NCI-H2227 (cell line): Measurements from ENCODE around the gene CRYGS.
A peak's percentile ranks its signal among the peaks of the same experiment; 100 is the strongest.
"Not testable (repeated sequence)": the region's sequence is repeated elsewhere in the genome, so short reads cannot be mapped to it uniquely, and the experiment has no call there.

Experiments used
- DNase-seq: peaks from one replicate; lab custom pipeline; 2025; ENCODE audit not compliant: unreplicated experiment; lab: John Stamatoyannopoulos, UW

The CRYGS gene

DNA sequence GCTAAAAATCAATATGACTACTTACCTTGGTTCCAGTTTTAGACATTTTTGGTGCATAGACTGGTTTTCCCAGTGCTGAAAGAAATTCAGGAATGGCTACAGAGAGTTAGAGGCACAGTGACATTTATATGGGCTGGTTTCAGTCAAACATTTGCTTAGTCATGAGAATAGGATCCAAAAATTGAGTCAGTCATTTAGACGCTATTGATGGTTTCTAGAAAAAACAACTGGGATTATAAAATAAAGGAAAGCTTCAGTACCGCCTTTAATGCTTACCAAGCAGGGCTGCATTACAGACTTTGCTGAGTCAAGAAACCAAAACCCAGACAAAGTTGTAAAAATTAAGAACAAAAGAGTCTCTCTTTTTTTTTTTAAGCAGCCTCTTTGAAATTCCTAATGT, at the start of gene CRYGS:
CRYGS (minus strand) TSS at position 100 of the 400 bp plus-strand sequence; CDS start at position 46, 54 bp downstream.
- DNase-seq: no peak

DNA sequence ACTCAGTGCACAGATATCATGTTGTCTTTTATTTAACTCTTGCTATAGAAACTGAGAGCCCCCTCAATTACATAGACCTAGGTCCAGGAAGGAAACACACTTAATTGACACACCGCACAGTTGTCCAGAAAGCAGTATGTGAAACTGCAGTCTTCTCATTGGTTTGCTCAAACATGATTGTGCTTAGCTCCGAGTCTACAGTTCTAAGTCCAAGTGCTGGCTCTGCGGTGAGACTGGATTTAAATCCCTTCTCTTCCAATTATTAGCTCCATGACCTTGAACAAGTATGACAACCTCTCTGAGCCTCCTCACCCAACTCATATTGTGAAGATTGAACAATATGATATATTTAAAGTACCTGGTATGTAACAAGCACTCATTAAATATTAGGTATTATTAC, 49.7 kb upstream of the CRYGS start:
- DNase-seq: no peak

- no peak for DNase-seq
These were observed 48.5 kb upstream of the CRYGS start for GRCh38 chr3:186592682-186593081.

GRCh38 chr3:186590580-186591295, 46.6 kb upstream of the CRYGS start:
- no peak for DNase-seq

DNA sequence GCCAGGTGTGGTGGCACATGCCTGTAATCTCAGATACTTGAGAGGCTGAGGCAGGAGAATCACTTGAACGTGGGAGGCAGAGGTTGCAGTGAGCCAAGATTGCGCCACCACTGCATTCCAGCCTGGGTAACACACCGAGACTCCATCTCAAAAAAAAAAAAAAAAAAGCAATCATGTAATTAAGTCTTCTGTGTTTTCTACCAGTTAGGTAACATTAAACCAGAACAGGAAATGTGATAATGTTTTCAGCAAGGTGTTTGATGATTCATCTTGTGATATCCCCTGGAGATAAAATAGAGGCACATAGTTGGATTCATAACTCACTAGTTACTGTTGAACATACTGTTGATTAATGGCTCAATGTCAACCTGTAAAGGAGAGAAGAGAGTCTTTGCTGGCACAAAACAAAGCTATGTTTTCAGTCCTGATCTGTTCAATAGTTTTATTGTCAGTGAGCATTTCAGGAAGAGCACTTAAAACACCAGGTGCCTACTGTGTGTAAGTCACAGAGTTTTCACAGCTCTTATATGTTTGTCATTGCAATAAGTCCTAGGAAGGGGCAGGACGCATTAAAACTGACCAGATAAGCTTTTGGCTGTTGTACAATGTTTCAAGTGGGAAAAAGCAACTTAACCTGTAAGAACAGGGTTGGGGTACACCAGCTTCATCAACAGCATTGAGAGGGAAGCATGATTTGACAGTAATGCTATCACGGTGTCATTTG, 45.8 kb upstream of the CRYGS start:
- DNase-seq: no peak

GRCh38 chr3:186589121-186589520, 44.9 kb upstream of the CRYGS start:
- DNase-seq: peak; percentile 12

- DNase-seq: no peak
These were observed 44.5 kb upstream of the CRYGS start for GRCh38 chr3:186588632-186589031.

GRCh38 chr3:186587183-186587582, 43.0 kb upstream of the CRYGS start:
- no peak for DNase-seq

- DNase-seq: not testable (repeated sequence)
These were observed 42.1 kb upstream of the CRYGS start for GRCh38 chr3:186586245-186586644.

DNA sequence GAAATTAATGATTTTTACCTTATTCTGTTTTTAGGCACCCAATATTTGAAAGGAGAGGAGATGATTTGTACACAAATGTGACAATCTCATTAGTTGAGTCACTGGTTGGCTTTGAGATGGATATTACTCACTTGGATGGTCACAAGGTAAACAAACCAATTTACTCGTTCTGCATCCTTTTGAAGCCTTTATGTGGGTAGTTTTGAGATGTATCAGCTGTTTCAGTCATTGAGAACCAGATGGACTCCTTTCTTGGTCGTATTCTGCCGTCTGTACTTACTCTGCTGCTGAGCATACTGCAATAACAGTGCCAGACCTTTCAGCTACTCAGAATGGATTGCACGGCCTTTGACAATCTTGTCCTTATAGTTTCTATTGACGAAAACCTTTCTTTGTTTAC, 39.7 kb upstream of the CRYGS start:
- no peak for DNase-seq

DNA sequence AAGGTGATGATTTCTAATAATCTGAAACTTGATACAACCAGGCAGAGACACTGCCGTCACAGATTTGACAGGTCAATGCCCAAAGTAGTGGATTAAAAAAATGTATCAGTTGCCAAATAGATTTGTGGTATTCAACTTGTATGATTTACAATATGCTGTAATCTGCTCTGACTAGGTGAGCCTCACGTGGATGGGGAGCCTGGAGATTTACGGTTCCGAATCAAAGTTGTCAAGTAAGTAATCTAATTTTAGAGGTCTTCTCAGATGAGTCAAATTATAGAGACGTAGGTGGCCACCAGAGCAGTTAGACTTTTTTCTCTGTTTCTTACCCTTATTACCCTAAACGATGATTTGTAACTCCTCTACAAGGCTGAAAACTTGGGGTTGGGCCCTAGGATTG, 38.4 kb upstream of the CRYGS start:
- no peak for DNase-seq

- no peak for DNase-seq
These were observed 36.6 kb upstream of the CRYGS start for GRCh38 chr3:186580785-186581184.

DNA sequence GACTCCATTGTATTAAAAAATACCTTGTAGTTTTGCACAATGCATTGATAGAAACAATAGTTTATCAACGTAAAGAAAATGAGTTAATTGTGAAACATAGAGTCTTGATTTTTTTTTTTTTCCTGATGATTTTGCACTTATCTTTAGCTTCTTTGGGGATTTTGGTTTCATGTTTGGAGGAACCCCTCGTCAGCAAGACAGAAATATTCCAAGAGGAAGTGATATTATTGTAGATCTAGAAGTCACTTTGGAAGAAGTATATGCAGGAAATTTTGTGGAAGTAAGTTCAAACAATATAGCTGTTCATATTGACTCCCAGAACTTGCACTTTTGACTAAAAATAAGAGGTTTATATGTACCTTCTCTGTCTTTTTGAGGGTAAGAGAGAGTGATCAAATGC, 33.3 kb upstream of the CRYGS start:
- DNase-seq: no peak

DNA sequence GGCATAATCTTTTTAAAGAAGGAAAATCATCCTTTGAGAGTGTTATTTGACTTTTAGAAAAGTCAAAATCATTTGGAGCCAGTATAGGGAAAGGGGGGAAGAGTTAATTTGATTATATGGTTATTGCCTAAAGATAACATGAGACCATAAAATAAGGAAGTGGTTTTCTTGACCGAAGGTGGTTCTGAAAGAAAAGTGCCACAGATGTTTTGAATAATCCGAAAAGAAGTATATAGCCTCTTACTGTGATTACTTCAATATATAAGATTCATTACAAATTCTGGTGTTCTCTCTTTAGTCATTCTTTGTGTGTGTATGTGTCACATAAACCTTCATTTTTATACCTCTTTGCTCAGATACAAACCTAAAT, 27.4 kb upstream of the CRYGS start:
- DNase-seq: no peak

DNA sequence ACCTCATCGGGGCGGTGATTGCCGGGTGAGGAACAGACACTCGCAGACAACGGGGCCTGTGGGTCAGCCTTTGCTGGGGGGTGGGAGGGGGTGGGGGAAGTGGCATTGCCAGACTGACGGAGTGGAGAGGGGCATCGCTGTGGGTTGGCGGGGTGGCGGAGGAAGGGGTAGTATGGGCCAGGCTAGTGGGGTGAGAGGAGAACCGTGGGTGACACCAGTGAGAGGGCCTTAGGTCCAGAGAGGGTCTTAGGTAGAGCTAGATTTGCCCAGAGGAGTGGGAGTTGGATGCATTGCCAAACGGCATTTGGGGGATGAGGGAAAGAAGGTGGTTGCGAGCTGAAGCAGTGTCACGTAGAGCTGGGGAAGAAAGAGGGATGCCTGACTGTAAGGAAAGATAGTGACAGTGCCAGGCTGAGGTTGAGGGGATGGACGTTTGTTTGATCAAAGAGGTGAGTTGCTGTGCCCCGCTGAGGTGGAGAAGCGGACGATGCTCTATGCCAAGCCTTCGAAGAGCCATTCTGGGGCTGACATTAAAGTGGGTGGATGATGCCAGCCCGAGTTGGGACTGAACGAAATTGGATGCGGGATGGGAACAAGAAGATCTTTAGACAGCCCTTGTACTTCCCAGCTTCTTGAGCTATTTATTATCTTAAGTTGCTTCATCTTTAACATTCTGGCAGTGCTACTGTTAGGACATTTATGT, 26.9 kb upstream of the CRYGS start:
- no peak for DNase-seq

- DNase-seq: peak; percentile 99
These were observed 26.1 kb upstream of the CRYGS start, which contains the start of gene DNAJB11 for GRCh38 chr3:186570096-186570940. Gene DNAJB11 (plus strand): TSS chr3:186570720. CDS start chr3:186570898, 178 bp downstream.

- no peak for DNase-seq
These were observed 25.6 kb upstream of the CRYGS start for GRCh38 chr3:186569779-186570095.

GRCh38 chr3:186569361-186569760, 25.2 kb upstream of the CRYGS start:
- not testable (repeated sequence) for DNase-seq

DNA sequence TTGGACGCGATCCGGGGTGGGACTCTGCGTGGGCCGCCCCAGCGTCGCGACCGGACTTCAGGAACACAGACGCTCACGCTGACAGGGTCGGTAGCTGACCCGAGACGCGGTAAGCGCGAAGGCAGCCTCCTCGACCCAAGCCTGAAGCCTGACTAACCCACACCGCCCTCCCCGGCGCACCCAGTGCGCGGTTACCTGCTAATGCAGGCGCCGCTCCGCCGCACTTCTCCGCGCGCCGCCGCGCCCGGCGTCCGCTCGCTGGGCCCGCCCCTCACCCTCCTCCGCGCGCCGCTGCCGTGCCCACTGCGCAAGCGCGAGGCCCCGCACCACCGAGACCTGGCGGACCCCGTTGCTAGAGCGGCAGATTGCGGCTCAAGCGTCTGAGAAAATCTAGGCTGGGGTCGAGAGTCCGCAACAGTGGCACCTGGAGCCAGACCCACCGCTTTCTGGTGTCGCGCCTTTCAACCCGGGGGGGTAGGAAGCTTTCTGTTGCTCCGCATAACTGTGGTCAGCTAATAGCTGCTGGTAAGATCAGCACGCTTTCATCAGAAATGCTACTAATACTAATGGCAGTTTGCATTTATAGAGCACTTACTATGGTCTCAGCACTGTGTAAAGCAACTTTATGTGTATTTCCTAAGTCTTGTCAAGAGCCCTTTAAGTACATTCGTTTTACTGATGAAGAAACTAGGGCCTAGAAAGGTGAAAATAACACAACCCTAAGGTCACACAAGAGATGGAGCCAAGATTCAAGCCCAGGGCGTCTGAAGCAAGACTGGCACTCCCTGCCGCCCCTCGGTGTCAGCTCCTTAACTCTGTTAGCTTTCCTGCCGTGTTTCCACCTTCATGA, 23.1 kb upstream of the CRYGS start, which contains the start of gene TBCCD1:
TBCCD1 (minus strand) TSS at position 268 of the 850 bp plus-strand sequence. CDS start 3,010 bp downstream, outside the sequence.
- DNase-seq: peak; percentile 94

- DNase-seq: no peak
These were observed 22.5 kb upstream of the CRYGS start for GRCh38 chr3:186566772-186567071.
